Measurements from ENCODE around the gene TBATA.
A peak's percentile ranks its signal among the peaks of the same experiment; 100 is the strongest.
"Not testable (repeated sequence)": the region's sequence is repeated elsewhere in the genome, so short reads cannot be mapped to it uniquely, and the experiment has no call there.

TBATA gene

GRCh38 chr10:70781461-70782051 is 3.6 kb downstream of the TBATA start:
- DNase-seq = peak in 4 of 42 donors; percentile 1 to 32 (median 20)
- intact Hi-C loops (cut with DNase I) = no loop called here

GRCh38 chr10:70780772-70781171 is 4.4 kb downstream of the TBATA start:
- intact Hi-C loops (cut with DNase I) = no loop called here
- DNase-seq = peak in 1 of 42 donors; percentile 3

- DNase-seq = peak in 1 of 42 donors; percentile 28
- intact Hi-C loops (cut with DNase I) = no loop called here
These were observed 4.8 kb downstream of the TBATA start for GRCh38 chr10:70780370-70780760.

- peak in 6 of 42 donors; percentile 8 to 34 (median 18) for DNase-seq
- intact Hi-C loops (cut with DNase I) = no loop called here
These were observed 5.4 kb downstream of the TBATA start for GRCh38 chr10:70779511-70780369.

- intact Hi-C loops (cut with DNase I) = no loop called here
- peak in 30 of 42 donors; percentile 13 to 79 (median 42) for DNase-seq
These were observed 6.1 kb downstream of the TBATA start for GRCh38 chr10:70779088-70779487.

GRCh38 chr10:70778267-70778924 is 6.8 kb downstream of the TBATA start:
- DNase-seq = peak in 6 of 42 donors; percentile 2 to 25 (median 12)
- intact Hi-C loops (cut with DNase I) = no loop called here

- intact Hi-C loops (cut with DNase I) = no loop called here
- DNase-seq = peak in 9 of 42 donors; percentile 3 to 37 (median 9)
These were observed 7.9 kb downstream of the TBATA start for GRCh38 chr10:70777063-70777875.

- peak in 8 of 42 donors; percentile 0 to 22 (median 6) for DNase-seq
- intact Hi-C loops (cut with DNase I) = no loop called here
These were observed 8.6 kb downstream of the TBATA start for GRCh38 chr10:70776455-70777005.

- intact Hi-C loops (cut with DNase I) = no loop called here
- peak in 8 of 42 donors; percentile 1 to 24 (median 12) for DNase-seq
These were observed 9.3 kb downstream of the TBATA start for GRCh38 chr10:70775679-70776454.

GRCh38 chr10:70774810-70775678 is 10.1 kb downstream of the TBATA start:
- intact Hi-C loops (cut with DNase I) = no loop called here
- peak in 10 of 42 donors; percentile 2 to 38 (median 12) for DNase-seq

GRCh38 chr10:70773965-70774809 is 11.0 kb downstream of the TBATA start:
- intact Hi-C loops (cut with DNase I) = no loop called here
- peak in 8 of 42 donors; percentile 1 to 21 (median 6) for DNase-seq

GRCh38 chr10:70773461-70773860 is 11.7 kb downstream of the TBATA start:
- intact Hi-C loops (cut with DNase I) = no loop called here
- DNase-seq = peak in 6 of 42 donors; percentile 0 to 11 (median 2)

- peak in 8 of 42 donors; percentile 2 to 19 (median 4) for DNase-seq
- intact Hi-C loops (cut with DNase I) = no loop called here
These were observed 12.6 kb downstream of the TBATA start for GRCh38 chr10:70772627-70773026.

- DNase-seq = peak in 7 of 42 donors; percentile 3 to 21 (median 4)
- intact Hi-C loops (cut with DNase I) = no loop called here
These were observed 13.6 kb downstream of the TBATA start for GRCh38 chr10:70771311-70772194.

GRCh38 chr10:70770516-70770915 is 14.7 kb downstream of the TBATA start:
- DNase-seq = peak in 6 of 42 donors; percentile 0 to 37 (median 2)
- intact Hi-C loops (cut with DNase I) = not testable (repeated sequence)
